Measurements from ENCODE around the gene TSPAN9.

DNA sequence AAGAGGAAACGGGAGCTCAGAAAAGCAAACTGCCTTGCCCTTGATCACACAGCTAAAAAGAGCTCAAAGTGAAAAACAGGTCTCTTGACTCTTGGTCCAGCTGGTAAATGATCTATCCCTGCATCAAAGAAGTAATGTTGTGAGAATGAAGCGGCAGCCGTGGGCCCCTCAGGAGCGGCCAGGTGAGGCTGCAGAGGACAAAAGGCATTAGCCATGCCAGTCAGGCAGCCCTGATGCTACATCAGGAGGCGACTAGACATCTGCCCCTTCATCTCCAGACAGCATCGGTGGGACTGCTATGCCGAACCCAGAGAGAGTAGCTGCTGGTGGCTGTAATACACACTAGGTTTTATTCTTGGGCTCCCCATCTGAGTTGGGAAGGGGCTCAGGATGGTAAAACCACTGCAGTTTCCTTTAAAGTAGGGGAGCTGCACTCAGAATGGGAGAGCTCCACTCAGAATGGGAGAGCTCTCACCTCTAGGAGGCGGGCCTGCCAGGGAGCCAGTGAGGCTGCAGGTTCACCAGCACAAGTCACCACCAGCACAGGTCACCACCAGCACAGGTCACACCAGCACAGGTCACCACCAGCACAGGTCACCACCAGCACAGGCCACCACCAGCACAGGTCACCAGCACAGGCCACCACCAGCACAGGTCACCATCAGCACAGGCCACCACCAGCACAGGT, 120.1 kb downstream of the TSPAN9 start:
- TF ChIP-seq HDAC6 (IDR thresholded peaks at IDR 0.05; ENCODE audit: low read depth, low read length) = no peak
- TF ChIP-seq RFX5 (IDR thresholded peaks at IDR 0.05; ENCODE audit: low read depth, low read length) = no peak

Measured in K562 (cell line).